Measurements from ENCODE around the gene LRRC49.

LRRC49 gene

DNA sequence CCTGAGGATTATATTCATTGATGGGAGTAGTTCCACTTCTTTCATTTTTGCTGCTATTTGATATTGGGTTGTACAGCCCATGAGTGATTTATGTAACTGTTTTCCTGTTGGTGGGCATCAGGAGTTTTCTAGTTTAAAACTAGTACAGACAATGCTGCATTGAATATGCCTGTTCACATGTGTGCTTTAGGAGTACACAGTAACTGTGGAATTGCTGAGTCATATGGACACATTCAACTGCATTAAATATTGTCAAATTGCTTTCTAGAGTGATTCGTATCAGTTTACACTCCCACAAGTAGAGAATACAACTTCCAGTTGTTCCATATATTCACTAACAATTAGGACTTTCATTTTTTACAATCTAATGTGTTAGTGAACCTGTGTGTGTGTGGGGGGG is 162.8 kb downstream of the LRRC49 start:
- DNase-seq = peak in 1 of 3 experiments; percentile 8

DNA sequence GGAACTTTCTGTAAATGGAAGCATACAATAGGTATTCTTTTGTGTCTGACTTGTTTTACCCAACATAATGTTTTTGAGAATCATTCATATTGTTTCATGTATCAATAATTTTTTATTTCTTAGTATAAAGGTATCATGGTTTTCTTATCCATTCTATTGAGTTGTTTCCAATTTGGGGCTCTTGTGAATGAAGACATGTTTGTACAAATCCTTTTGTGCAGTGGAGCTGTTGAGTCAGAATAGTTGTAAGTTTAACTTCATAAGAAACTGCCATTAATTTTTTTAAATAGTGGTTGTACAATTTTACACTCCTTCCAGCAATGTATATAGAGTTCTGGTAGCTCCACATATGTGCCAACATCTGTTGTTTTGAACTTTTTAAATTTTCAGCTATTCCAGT is 163.5 kb downstream of the LRRC49 start:
- DNase-seq = no peak

GRCh38 chr15:71057143-71057542 is 164.5 kb downstream of the LRRC49 start:
- no peak for DNase-seq

GRCh38 chr15:71057581-71057980 is 165.0 kb downstream of the LRRC49 start:
- peak in 1 of 3 experiments; percentile 9 for DNase-seq

DNA sequence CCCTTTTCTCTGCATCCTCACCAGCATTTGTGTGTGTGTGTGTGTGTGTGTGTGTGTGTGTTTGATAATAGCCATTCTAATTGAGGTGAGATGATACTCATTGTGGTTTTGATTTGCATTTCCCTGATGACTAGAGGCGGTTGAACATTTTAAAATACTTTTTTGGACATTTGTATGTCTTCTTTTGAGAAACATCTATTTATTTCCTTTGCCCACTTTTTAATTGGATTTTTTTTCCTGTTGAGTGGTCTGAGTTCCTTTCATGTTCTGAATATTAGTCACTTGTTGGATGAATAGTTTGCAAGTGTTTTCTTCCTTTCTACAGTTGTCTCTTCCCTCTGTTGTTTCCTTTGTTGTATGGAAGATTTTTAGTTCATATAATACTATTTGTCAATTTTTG is 168.4 kb downstream of the LRRC49 start:
- no peak for DNase-seq

DNA sequence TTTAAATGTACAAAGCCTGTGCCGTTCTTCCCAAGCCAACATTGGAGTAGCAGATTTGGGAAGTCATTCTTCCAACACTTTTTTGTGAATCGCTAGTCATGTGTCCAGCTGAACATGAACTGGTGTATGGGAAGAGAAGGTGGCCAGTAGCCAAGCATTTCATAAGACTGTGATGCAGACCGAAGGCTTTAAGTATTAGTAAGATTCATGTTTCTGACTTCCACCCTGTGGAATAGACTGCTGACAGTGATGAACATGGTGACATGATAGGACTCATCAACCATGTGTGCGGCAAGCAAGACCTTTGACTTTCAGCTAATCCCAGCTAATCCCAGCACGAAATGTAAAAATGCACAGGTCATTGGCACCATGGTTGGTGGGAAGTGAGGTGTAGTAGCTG is 174.4 kb downstream of the LRRC49 start:
- DNase-seq = no peak

DNA sequence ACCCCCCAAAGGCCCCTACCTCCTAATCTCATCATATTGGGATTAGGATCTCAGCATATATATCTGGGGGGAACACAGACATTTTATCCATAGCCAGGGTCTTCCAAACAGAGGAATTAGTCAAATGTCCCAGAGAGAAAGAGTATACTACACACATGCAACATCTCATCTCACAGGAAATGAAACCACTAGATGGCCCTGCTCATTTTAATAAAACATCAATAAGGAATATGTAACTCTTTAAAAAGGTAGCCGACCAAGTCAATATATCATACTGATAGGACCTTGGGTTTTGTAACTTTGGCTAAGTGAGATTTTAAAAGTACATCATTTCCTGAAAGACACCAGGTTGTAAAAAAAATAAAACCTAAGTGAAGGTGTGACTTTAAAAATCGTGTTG is 177.1 kb downstream of the LRRC49 start:
- DNase-seq = peak in 1 of 3 experiments; percentile 3

DNA sequence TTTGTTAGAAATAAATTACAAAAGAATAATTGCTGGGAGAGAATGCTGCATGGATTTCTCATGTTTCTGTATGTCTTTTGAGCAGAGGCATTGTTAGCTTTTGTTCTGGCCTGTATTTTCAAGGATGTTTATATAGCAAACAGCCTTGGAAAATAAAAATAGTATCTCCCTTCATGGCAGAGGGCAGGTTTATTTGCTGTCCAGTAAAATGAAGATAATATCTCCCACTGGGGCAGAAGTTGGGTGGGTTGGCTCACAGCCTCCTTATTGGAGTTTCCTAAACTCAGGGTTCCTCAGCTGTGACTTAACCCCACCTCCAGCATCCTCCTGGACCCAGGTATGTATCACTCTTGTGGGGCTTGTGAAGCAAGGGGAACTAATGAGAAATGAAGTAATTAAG is 178.9 kb downstream of the LRRC49 start:
- no peak for DNase-seq

- no peak for DNase-seq
Observed at GRCh38 chr15:71072423-71072822, 179.8 kb downstream of the LRRC49 start.

GRCh38 chr15:71078506-71079207 is 186.0 kb downstream of the LRRC49 start:
- DNase-seq = no peak

DNA sequence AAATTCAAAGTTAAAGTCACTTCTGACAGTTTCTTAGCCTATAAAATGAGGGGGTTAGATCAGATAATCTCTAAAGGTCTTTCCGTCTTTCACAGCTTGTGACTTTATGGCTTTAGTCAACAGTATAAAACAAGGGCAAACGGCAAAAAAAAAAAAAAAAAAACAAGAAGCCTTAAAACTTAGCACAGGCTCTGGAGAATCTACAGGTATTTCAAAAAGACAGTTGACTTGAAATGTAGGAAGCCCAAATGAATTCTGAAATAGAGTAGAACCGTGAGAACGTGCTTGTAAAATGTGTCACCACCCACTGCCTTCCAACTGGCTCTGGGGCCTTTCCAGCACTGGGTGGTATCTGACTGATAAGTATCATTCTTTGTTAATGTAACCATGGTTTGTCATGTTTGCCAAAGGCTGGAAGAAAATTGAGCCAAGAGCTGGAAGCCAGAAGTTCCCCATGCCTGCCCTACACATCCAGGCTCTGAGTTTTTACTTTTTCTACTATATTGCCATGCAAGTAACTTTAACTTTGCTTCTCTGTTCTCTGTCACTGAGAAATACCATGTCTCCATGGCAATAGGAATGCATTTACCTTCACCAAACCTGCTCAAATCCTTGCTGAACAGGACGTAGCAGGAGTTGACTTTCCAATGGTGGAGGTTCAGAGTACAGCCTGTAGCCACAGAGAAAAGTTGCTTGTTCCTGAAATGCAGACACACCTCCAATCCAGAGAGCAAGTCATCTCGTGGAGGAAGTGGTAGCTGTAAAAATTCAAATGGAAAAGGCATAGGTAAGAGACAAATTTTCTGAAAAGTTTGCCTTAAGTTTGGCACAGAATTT is 186.8 kb downstream of the LRRC49 start:
- no peak for DNase-seq

DNA sequence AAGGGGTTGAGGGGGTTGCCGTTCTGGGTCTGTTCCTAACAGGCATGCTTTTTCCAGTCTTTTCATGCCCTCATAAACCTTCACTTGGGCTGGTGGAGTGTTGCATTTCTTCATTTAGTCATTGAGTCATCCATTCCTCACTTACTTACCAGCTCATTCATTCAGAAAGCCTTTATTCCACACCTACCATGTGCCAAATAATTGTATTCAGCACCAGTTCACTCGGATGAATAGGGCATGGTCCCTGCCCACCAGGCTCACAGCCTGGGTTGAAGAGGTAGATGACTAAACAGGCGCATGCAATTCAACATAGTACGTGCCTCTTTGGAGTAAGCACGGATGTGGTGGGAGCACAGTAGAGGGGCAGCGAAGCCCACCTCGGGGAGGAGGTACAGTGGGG is 187.5 kb downstream of the LRRC49 start:
- DNase-seq = no peak

DNA sequence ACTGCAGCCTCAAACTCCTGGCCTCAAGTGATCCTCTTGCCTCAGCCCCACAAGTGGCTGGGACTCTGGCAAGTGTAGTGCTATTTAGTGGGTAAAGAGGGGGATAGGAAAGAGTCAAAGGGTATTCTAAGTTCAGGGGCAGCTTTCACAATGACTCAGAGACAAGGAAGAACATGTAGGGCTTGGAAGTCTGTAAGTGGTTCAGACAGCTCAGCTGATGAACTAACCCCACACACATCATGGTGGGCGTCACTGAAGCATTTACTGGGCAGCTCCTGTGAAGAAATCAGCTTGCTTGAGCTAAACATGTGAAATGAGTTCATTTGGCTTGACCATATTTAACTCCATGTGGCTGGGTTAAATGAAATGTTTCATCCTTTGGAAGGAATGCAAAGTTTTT is 188.1 kb downstream of the LRRC49 start:
- no peak for DNase-seq

DNA sequence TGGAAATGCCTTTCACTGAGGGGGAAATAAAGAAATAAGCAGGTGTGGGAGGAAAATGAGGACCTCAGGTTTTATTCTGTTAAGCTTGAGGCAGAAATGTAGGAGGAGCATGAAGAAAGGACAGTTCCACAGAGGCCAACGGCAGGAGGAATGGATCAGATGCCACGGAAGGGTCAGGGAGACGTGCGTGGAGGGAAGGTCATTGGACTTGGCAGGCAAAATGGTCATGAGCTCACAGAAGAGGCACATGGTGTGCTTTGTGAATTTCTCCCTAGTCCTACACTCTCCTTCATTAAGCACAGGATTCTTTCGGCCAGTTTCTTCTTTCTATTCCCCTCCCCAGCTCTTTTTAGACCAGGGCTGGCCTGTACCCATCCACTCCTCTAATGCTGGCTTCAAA is 190.2 kb downstream of the LRRC49 start:
- DNase-seq = no peak

DNA sequence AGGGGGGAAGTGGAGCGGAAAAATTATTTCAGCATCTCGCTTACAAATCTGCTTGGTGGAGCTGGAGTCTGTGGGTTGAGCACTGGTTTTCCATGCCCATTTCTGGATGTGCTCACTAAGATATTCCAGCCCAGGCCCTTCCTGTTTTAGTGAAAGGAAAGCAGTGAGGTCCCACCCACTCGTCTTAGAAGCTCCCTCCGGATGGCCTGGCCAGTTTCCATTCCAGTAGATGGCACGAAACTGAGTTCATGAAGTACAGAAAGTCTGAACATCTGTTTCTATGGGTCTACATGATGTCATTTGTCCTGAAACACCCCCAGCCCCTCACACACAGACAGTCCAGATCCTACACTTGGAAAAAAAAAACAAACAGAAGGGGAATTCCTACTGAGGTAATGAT is 190.7 kb downstream of the LRRC49 start:
- DNase-seq = no peak

DNA sequence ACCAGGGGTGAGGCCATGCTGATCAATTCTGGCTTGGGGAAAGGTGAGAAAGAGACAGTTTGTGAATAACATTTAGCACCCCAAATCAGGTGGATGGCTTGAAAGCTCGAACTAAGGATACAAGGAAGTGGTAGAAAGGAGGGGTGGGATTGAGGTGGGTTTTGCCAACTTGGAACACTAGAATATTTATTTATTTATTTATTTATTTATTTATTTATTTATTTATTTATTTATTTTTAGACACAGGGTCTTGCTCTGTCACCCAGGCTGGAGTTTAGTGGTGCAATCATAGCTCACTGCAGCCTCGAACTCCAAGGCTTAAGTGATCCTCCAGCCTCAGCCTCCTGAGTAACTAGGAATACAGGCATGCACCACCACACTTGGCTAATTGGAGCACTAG is 191.6 kb downstream of the LRRC49 start:
- no peak for DNase-seq

DNA sequence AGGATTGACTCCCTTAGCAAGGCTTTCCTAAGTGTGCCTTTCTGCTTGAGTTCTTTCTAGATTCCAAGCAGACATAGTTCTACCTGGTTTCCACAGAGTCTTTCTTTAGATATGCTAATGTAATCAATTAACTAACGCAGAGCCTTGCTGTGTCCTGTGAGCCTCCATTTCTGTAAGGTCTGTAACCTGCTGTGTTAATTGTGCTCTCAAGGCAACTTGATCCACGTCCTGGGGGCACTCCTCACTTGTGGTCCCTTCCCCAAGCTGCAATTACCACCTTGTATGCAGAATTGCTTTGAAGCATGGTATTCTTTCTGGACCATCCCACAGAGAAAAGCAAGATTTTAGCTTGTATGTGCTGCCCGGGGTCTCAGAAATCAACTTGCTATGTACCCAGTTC is 193.2 kb downstream of the LRRC49 start:
- DNase-seq = peak; percentile 25 to 87 (median 58)

GRCh38 chr15:71088155-71088554 is 195.5 kb downstream of the LRRC49 start:
- no peak for DNase-seq

DNA sequence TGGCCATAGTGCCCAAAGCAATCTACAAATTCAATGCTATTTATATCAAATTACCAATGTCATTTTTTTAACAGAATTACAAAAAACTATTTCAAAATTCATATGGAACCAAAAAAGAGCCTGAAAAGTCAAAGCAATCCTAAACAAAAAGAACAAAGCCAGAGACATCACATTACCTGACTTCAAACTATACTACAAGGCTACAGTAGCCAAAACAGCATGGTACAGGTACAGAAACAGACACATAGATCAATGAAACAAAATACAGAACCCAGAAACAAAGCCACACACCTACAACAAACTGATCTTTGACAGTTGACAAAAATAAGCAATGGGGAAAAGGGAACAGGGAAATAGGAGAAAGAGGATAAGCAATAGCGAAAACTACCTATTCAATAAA is 196.1 kb downstream of the LRRC49 start:
- no peak for DNase-seq

DNA sequence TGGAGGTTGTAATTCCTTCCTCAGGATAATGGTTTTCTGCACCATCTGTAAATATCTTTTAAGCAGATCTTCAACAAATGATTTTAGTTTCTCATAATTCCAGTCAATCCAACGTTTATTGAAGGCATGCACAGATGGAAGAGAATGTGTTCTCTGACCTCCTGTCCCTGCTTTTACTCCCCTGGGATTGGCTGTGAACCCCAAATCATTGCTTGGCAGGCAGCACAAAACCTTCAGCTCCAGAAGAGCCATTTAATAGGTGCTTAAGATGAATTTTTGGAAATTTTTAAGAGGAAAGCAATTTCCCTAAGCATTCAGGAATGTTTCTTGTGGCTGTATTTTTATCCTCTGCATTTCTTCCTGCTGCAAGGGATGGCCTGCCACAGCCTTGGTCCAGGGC is 197.2 kb downstream of the LRRC49 start:
- no peak for DNase-seq

DNA sequence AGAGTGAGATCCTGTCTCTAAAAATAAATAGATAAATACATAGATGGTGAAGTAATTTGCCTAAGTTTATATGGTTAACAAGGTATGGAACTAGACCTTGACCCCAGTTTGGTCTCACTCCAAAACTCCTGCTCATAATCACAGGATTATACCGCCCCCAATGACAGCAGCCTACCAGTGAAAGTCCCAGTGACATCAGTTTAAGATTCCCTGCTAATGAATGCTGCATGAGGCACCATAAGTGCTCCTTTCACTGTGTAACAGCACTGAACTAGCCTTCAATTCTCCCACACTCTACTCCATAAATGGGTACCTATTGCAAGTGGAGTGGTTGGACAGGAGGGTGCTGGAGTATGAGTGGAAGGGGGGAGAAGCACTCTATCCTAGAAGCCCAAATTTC is 199.0 kb downstream of the LRRC49 start:
- no peak for DNase-seq

- DNase-seq = no peak
Observed at GRCh38 chr15:71092056-71092600, 199.5 kb downstream of the LRRC49 start.

GRCh38 chr15:71093054-71094024 is 200.7 kb downstream of the LRRC49 start:
- peak in 2 of 3 experiments; percentile 44 to 71 for DNase-seq

Measured in NCI-H1417 (cell line).